Spleen (tissue), 11 donors: ENCODE measurements around the gene AFTPH. TPM values are rescaled to one million over a fixed set of nuclear protein-coding genes. Genes with fewer than 3 reads are reported as not detected.

Experiments
- DNase-seq: peaks from one replicate; pipeline ENCODE4 v3.0.0-alpha.2; 2020
- H3K27ac ChIP-seq, 8 donors: fragments of 200-600 bp; sonication (generic) in 7 of 8; 1 replicate in 4 of 8; 2 replicates in 4 of 8; pipeline versions ENCODE4 v1.5.0 to v1.8.0; 2016 to 2021; ENCODE audit warnings: inconsistent platforms in 4 of 8, mild to moderate bottlenecking in 4 of 8, moderate library complexity in 1 of 8
- H3K27me3 ChIP-seq, 7 donors: fragments of 200-600 bp; sonication (generic) in 6 of 7; replicated peaks in 1 of 7; 1 replicate in 4 of 7; 2 replicates in 3 of 7; pipeline versions ENCODE4 v1.5.0 to v1.8.0; 2016 to 2021; ENCODE audit warnings: inconsistent platforms in 3 of 7, mild to moderate bottlenecking in 1 of 7
- H3K36me3 ChIP-seq, 6 donors: fragments of 200-600 bp; sonication (generic) in 5 of 6; 1 replicate in 4 of 6; 2 replicates in 2 of 6; pipeline versions ENCODE4 v1.5.0 to v1.8.0; 2016 to 2021; ENCODE audit warnings: inconsistent platforms in 2 of 6
- H3K4me1 ChIP-seq, 6 donors: fragments of 200-600 bp; sonication (generic) in 5 of 6; 1 replicate in 3 of 6; 2 replicates in 3 of 6; pipeline versions ENCODE4 v1.5.0 to v1.8.0; 2016 to 2021; ENCODE audit warnings: inconsistent platforms in 3 of 6
- H3K4me3 ChIP-seq, 8 donors: fragments of 200-600 bp; sonication (generic) in 7 of 8; 1 replicate in 4 of 8; 2 replicates in 4 of 8; pipeline versions ENCODE4 v1.5.0 to v1.8.0; 2016 to 2021; ENCODE audit warnings: inconsistent platforms in 4 of 8, mild to moderate bottlenecking in 4 of 8, moderate library complexity in 2 of 8
- H3K9me3 ChIP-seq, 8 donors: fragments of 200-600 bp; sonication (generic) in 7 of 8; 1 replicate in 4 of 8; 2 replicates in 4 of 8; pipeline versions ENCODE4 v1.5.0 to v1.8.0; 2016 to 2021; ENCODE audit warnings: inconsistent platforms in 4 of 8
- CTCF ChIP-seq, 11 experiments: fragments of 200-600 bp in 7 of 11; fragments of 450-650 bp in 4 of 11; sonication (generic) in 4 of 11; IDR thresholded peaks in 8 of 11; conservative IDR thresholded peaks in 3 of 11; 1 replicate in 7 of 11; 2 replicates in 4 of 11; pipeline versions ENCODE4 v1.4.0 to v1.8.0; 2016 to 2021; ENCODE audit warnings: antibody characterized with exemption in 11 of 11, inconsistent platforms in 4 of 11, mild to moderate bottlenecking in 1 of 11
- POLR2A ChIP-seq, 3 donors: fragments of 450-650 bp; IDR thresholded peaks; one replicate each; pipeline ENCODE4 v1.5.1; 2017; ENCODE audit warnings: antibody characterized with exemption in 3 of 3, mild to moderate bottlenecking in 1 of 3
- POLR2AphosphoS5 ChIP-seq, 3 donors: sonication (generic); formaldehyde crosslinking; IDR thresholded peaks; one replicate each; pipeline ENCODE4 v1.5.1; 2017; ENCODE audit warnings: antibody characterized with exemption in 3 of 3
- WGBS, 5 donors: extraction: QIAGEN DNeasy Blood & Tissue Kit in 3 of 5; methylation state at CpG; one replicate each; pipeline versions ENCODE4 v1.1.5 to v1.1.7; 2013 to 2018; 5-methylcytosine and 5-hydroxymethylcytosine counted together
- intact Hi-C: fragments of 100-400 bp; cut with DNase I; formaldehyde crosslinking; loops from one replicate; pipeline ENCODE4 v1.15.0; 2023; ENCODE audit warnings: low total_unique reads
- polyA plus RNA-seq, 3 donors: library from polyadenylated mRNA; stranded (reverse); fragments of 200-250 nt; gene quantifications; one replicate each; pipeline ENCODE4 v1.2.1, GENCODE V29; 2013
- total RNA-seq, 7 donors: library from RNA; depleted of rRNA in 3 of 7; stranded (reverse); fragments of >200 nt in 3 of 7; fragmentation: NEBNext Ultra II Directional in 4 of 7; extraction: Animal tissue kit (Norgen Biotek cat#: 25700) in 4 of 7; gene quantifications; one replicate each; pipeline versions ENCODE4 v1.1.0 to v1.2.1, GENCODE V29; 2016 to 2021
- donor health status: healthy with polysubstance abuse.
- donor health status: DM: no; HTN: no; CAD: no; lungs with moderate emphysema.
- donor health status: DM: no; HTN: no; CAD: no.
- donor health status: Bipolar disorder and iron deficiency.
- donor health status: healthy.
- donor health status: DM: no; HTN: no; CAD: no.
- donor health status: DM: yes; HTN: yes; CAD: no.

AFTPH gene
- total and polyA plus RNA-seq, 10 donors = 36.9 to 71.1 (median 49.9) TPM

GRCh38 chr2:64542071-64543007 lies 18.2 kb downstream of the AFTPH start:
- Histone ChIP-seq H3K4me1 (peaks cover 2 to 79% (median 33%) of the 10 kb centered on the region in 6 donors), H3K27me3 (no peaks in the 10 kb centered on the region), H3K27ac (no peak overlapping the region), H3K36me3 (no peaks in the 10 kb centered on the region), H3K4me3 (no peak overlapping the region), H3K9me3 (no peaks in the 10 kb centered on the region)
- intact Hi-C loops = no loop called here
- TF ChIP-seq POLR2AphosphoS5 (IDR thresholded peaks at IDR 0.05) (no peak), POLR2A (IDR thresholded peaks at IDR 0.05) (no peak), CTCF (IDR thresholded peaks at IDR 0.05 in 8 of 11, conservative IDR thresholded peaks at IDR 0.05 in 3 of 11) (no peak)
- WGBS, 5 donors = 75 to 95% (median 92%) methylated on average over 5 of the region's 5 CpGs
- DNase-seq = no peak

- Histone ChIP-seq H3K4me1 (peaks cover 2 to 75% (median 33%) of the 10 kb centered on the region in 6 donors), H3K36me3 (no peaks in the 10 kb centered on the region), H3K9me3 (no peaks in the 10 kb centered on the region), H3K4me3 (no peak overlapping the region), H3K27me3 (no peaks in the 10 kb centered on the region), H3K27ac (no peak overlapping the region)
- intact Hi-C loops = no loop called here
- no peak for DNase-seq
- TF ChIP-seq POLR2AphosphoS5 (IDR thresholded peaks at IDR 0.05) = no peak
- TF ChIP-seq POLR2A (IDR thresholded peaks at IDR 0.05) = no peak
Measured at GRCh38 chr2:64543008-64543697, 19.0 kb downstream of the AFTPH start.

GRCh38 chr2:64548761-64549160 lies 24.6 kb downstream of the AFTPH start:
- DNase-seq = no peak
- TF ChIP-seq CTCF (IDR thresholded peaks at IDR 0.05 in 8 of 11, conservative IDR thresholded peaks at IDR 0.05 in 3 of 11) (no peak), POLR2A (IDR thresholded peaks at IDR 0.05) (no peak), POLR2AphosphoS5 (IDR thresholded peaks at IDR 0.05) (no peak)

GRCh38 chr2:64550042-64550441 lies 25.9 kb downstream of the AFTPH start:
- intact Hi-C loops = no loop called here
- H3K4me1 ChIP-seq = peaks cover 4 to 17% (median 7%) of the 10 kb centered on the region in 6 donors
- TF ChIP-seq POLR2AphosphoS5 (IDR thresholded peaks at IDR 0.05) = no peak
- no peak for TF ChIP-seq POLR2A (IDR thresholded peaks at IDR 0.05)
- TF ChIP-seq CTCF (IDR thresholded peaks at IDR 0.05 in 8 of 11, conservative IDR thresholded peaks at IDR 0.05 in 3 of 11) = no peak
- DNase-seq = no peak
- no peaks in the 10 kb centered on the region for H3K27me3 ChIP-seq
- H3K27ac ChIP-seq = no peak overlapping the region
- no peak overlapping the region for H3K4me3 ChIP-seq
- WGBS, 5 donors = 96 to 100% (median 100%) methylated on average over 1 of the region's 1 CpG
- no peaks in the 10 kb centered on the region for H3K9me3 ChIP-seq
- peaks cover 0 to 33% (median 9%) of the 10 kb centered on the region in 6 donors for H3K36me3 ChIP-seq

More at GRCh38 chr2:64548761-64549160, 24.6 kb downstream of the AFTPH start:
- intact Hi-C loops = no loop called here
- Histone ChIP-seq H3K9me3 (no peaks in the 10 kb centered on the region), H3K27me3 (no peaks in the 10 kb centered on the region), H3K27ac (peak overlapping the region in 1 of 8 donors; percentile 7), H3K36me3 (peaks cover 0 to 27% (median 9%) of the 10 kb centered on the region in 6 donors), H3K4me3 (no peak overlapping the region), H3K4me1 (peaks cover 4 to 30% (median 14%) of the 10 kb centered on the region in 6 donors)
- 38 to 64% (median 50%) methylated on average over 3 of the region's 3 CpGs for WGBS, 5 donors
